ENCODE measurements around the gene COA1.

GRCh38 chr7:43701500-43701854 is 27.8 kb downstream of the COA1 start:
- TF ChIP-seq POLR2A (IDR thresholded peaks at IDR 0.05) (no peak), CTCF (IDR thresholded peaks at IDR 0.05) (no peak)
